Thyroid gland (tissue), 4 donors: ENCODE data around the gene TMEM61.

Source experiments
- POLR2A ChIP-seq, 2 donors: fragments of 450-650 bp; IDR thresholded peaks; one replicate each; pipeline ENCODE4 v1.6.1; 2017; ENCODE audit warnings: antibody characterized with exemption in 2 of 2, mild to moderate bottlenecking in 2 of 2, moderate library complexity in 1 of 2
- TF ChIP-seq, protein P1 (sequence below), 6 experiments: fragments of 200-600 bp in 3 of 6; fragments of 450-650 bp in 3 of 6; sonication (generic) in 3 of 6; IDR thresholded peaks; one replicate each; pipeline ENCODE4 v1.5.1; 2016 to 2019; ENCODE audit warnings: antibody characterized with exemption in 6 of 6, mild to moderate bottlenecking in 2 of 6, inconsistent platforms in 1 of 6, moderate library complexity in 1 of 6

DNA sequence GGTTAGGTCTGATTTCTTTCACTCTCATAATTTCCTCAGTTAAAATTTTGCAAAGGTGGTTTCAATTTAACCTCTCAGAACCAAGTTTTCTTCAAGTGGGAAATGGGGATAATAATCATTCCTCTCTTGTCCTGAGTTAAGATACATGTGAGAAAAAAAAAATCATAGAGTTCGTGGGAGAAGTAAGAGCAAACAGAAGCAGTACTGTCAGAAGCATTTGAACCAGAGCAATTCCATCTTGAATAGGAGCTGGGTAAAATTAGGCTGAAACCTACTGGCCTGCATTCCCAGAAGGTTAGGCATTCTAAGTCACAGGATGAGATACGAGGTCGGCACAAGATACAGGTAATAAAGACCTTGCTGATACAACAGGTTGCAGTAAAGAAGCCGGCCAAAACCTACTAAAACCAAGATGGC, 28.6 kb upstream of the TMEM61 start:
- TF ChIP-seq, protein P1, sequence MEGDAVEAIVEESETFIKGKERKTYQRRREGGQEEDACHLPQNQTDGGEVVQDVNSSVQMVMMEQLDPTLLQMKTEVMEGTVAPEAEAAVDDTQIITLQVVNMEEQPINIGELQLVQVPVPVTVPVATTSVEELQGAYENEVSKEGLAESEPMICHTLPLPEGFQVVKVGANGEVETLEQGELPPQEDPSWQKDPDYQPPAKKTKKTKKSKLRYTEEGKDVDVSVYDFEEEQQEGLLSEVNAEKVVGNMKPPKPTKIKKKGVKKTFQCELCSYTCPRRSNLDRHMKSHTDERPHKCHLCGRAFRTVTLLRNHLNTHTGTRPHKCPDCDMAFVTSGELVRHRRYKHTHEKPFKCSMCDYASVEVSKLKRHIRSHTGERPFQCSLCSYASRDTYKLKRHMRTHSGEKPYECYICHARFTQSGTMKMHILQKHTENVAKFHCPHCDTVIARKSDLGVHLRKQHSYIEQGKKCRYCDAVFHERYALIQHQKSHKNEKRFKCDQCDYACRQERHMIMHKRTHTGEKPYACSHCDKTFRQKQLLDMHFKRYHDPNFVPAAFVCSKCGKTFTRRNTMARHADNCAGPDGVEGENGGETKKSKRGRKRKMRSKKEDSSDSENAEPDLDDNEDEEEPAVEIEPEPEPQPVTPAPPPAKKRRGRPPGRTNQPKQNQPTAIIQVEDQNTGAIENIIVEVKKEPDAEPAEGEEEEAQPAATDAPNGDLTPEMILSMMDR (IDR thresholded peaks at IDR 0.05) = no peak
- no peak for TF ChIP-seq POLR2A (IDR thresholded peaks at IDR 0.05)
